Gastroesophageal sphincter (tissue), 3 donors: Measurements from ENCODE around the gene CHD6.

Experiments used
- CTCF ChIP-seq, 4 experiments: fragments of 200-600 bp in 2 of 4; fragments of 450-650 bp in 2 of 4; sonication (generic) in 1 of 4; IDR thresholded peaks; one replicate each; pipeline ENCODE4 v1.5.1; 2017 to 2019; ENCODE audit warnings: antibody characterized with exemption in 4 of 4, mild to moderate bottlenecking in 2 of 4, moderate library complexity in 2 of 4
- EP300 ChIP-seq: sonication (generic); formaldehyde crosslinking; IDR thresholded peaks from one replicate; pipeline ENCODE4 v1.6.1; 2017; ENCODE audit warnings: antibody characterized with exemption, mild to moderate bottlenecking
- POLR2A ChIP-seq, 2 donors: fragments of 450-650 bp; IDR thresholded peaks; one replicate each; pipeline ENCODE4 v1.6.1; 2017; ENCODE audit warnings: antibody characterized with exemption in 2 of 2, mild to moderate bottlenecking in 2 of 2, moderate library complexity in 1 of 2
- POLR2AphosphoS5 ChIP-seq: sonication (generic); formaldehyde crosslinking; IDR thresholded peaks from one replicate; pipeline ENCODE4 v1.6.1; 2017; ENCODE audit warnings: antibody characterized with exemption

DNA sequence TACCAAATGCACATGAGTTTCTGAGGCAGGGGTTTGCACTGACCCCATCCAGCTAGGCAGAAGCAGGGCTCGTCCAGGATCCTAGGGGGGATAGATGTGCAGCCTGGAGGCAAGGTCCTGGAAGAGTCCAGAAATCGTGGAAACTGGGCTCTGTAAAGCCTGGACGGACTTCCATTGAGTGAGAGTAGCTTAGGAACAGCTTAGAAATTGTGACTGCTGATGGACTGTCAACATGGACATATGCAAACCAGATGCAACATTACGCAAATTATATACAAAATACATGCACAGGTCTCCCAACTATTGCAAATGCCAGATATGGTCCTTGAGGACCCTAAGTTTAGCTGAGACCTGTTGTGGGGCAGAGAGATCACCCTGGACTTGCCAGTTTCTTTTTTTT lies 246.8 kb downstream of the CHD6 start:
- TF ChIP-seq POLR2AphosphoS5: no peak
- no peak for TF ChIP-seq CTCF (IDR thresholded peaks at IDR 0.05)
- no peak for TF ChIP-seq POLR2A (IDR thresholded peaks at IDR 0.05)
- TF ChIP-seq EP300: no peak
